HCT116 (cell line): ENCODE measurements around the gene SARNP. TPM values are rescaled to one million over a fixed set of nuclear protein-coding genes. Genes with fewer than 3 reads are reported as not detected.
A peak's percentile ranks its signal among the peaks of the same experiment; 100 is the strongest.

Experiments used
- ATAC-seq: fragments of 200-7000 bp; cut with Tn5 transposase; 2 replicates; pipeline ENCODE4 v1.9.1; 2020; ENCODE audit warnings: mild to moderate bottlenecking, moderate library complexity
- BruUV-seq: library from RNA; stranded (reverse); fragments of 400-500 nt; replicated peaks from 2 replicates; lab custom pipeline; 2021; lab: Mats Ljungman, UMichigan
- CTCF ChIA-PET: fragments of 300-600 bp; sonication (Branson Sonifier 250); formaldehyde crosslinking; loops from one replicate; lab custom pipeline; 2021; ENCODE audit warnings: antibody characterized with exemption; lab: Charles Lee
- POLR2A ChIA-PET: fragments of 300-600, 350-600 bp; sonication (Branson Sonifier 250); formaldehyde crosslinking; loops from one replicate; lab custom pipeline; 2021; ENCODE audit warnings: antibody characterized with exemption; lab: Charles Lee
- RAD21 ChIA-PET, 2 experiments: fragments of 300-600 bp; sonication (Branson Sonifier 250); formaldehyde crosslinking; loops; one replicate each; lab custom pipeline; 2023; ENCODE audit warnings: low total read pairs in 2 of 2; ENCODE audit not compliant: uncharacterized antibody in 2 of 2, unreplicated experiment in 2 of 2, low non-redundant PET in 1 of 2; lab: Charles Lee
- DNase-seq: peaks from one replicate; pipeline ENCODE4 v3.0.0-alpha.2; 2010; ENCODE audit warnings: low read depth, low spot score
- H2AFZ ChIP-seq: fragments of 200-600 bp; shearing (Covaris generic), sonication (generic); 2 replicates; pipeline ENCODE4 v1.6.1; 2017; ENCODE audit warnings: low read depth, mixed run types, mixed read lengths, antibody characterized with exemption, low read length; ENCODE audit not compliant: poor library complexity, severe bottlenecking
- H3K27ac ChIP-seq: 2 replicates; pipeline ENCODE4 v1.5.1; 2012; ENCODE audit warnings: low read depth, low read length
- H3K27me3 ChIP-seq: fragments of 200-600 bp; sonication (generic); 2 replicates; pipeline ENCODE4 v1.6.1; 2016; ENCODE audit warnings: mixed run types, low read length, mixed read lengths; ENCODE audit not compliant: insufficient read depth
- H3K36me3 ChIP-seq, 2 experiments: fragments of 200-500 bp in 1 of 2; fragments of 200-600 bp in 1 of 2; sonication (Bioruptor generic) in 1 of 2; sonication (generic) in 1 of 2; 2 replicates each; pipeline versions ENCODE4 v1.5.1 to v1.6.1; 2014 to 2016; ENCODE audit warnings: low read length in 2 of 2, inconsistent platforms in 1 of 2, mixed read lengths in 1 of 2, mixed run types in 1 of 2; ENCODE audit not compliant: insufficient read depth in 2 of 2, control insufficient read depth in 1 of 2
- H3K4me1 ChIP-seq, 2 experiments: fragments of 200-600 bp in 1 of 2; sonication (generic) in 1 of 2; 2 replicates each; pipeline versions ENCODE4 v1.5.1 to v1.6.1; 2012 to 2017; ENCODE audit warnings: low read length in 2 of 2, inconsistent platforms in 1 of 2, mild to moderate bottlenecking in 1 of 2, mixed read lengths in 1 of 2, mixed run types in 1 of 2, moderate library complexity in 1 of 2; ENCODE audit not compliant: insufficient read depth in 2 of 2, control insufficient read depth in 1 of 2
- H3K4me2 ChIP-seq: fragments of 200-600 bp; sonication (generic); 2 replicates; pipeline ENCODE4 v1.6.1; 2017; ENCODE audit warnings: mixed run types, low read length, mixed read lengths
- H3K4me3 ChIP-seq, 2 experiments: fragments of 200-600 bp in 1 of 2; sonication (generic) in 1 of 2; replicated peaks in 1 of 2; 2 replicates each; pipeline ENCODE4 v1.5.1; 2011 to 2016; ENCODE audit warnings: low read length in 2 of 2, control low read depth in 1 of 2, low read depth in 1 of 2, mild to moderate bottlenecking in 1 of 2, mixed read lengths in 1 of 2, mixed run types in 1 of 2
- H3K79me2 ChIP-seq: fragments of 200-600 bp; sonication (generic); 2 replicates; pipeline ENCODE4 v1.6.1; 2017; ENCODE audit warnings: mild to moderate bottlenecking, mixed run types, low read length, moderate library complexity, mixed read lengths; ENCODE audit not compliant: insufficient read depth
- H3K9ac ChIP-seq: fragments of 200-600 bp; sonication (generic); 2 replicates; pipeline ENCODE4 v1.6.1; 2016; ENCODE audit warnings: low read length, mixed read lengths
- H3K9me2 ChIP-seq: fragments of 200-600 bp; sonication (generic), shearing (Covaris generic); 2 replicates; pipeline ENCODE4 v1.6.1; 2017; ENCODE audit warnings: mixed run types, mild to moderate bottlenecking, moderate library complexity; ENCODE audit not compliant: insufficient read depth
- H3K9me3 ChIP-seq, 2 experiments: fragments of 200-500 bp in 1 of 2; fragments of 200-600 bp in 1 of 2; sonication (Bioruptor generic) in 1 of 2; sonication (generic) in 1 of 2; 2 replicates each; pipeline ENCODE4 v1.6.1; 2014 to 2017; ENCODE audit warnings: low read length in 2 of 2, mixed read lengths in 2 of 2, inconsistent platforms in 1 of 2, low read depth in 1 of 2, mild to moderate bottlenecking in 1 of 2, mixed run types in 1 of 2, moderate library complexity in 1 of 2; ENCODE audit not compliant: control insufficient read depth in 1 of 2, insufficient read depth in 1 of 2
- H4K20me1 ChIP-seq: fragments of 200-600 bp; sonication (generic), shearing (Covaris generic); 2 replicates; pipeline ENCODE4 v1.6.1; 2017; ENCODE audit warnings: mixed run types, mild to moderate bottlenecking, moderate library complexity; ENCODE audit not compliant: insufficient read depth
- CEBPB ChIP-seq: IDR thresholded peaks from 2 replicates; pipeline ENCODE4 v1.6.1; 2012; ENCODE audit warnings: low read depth
- EGR1 ChIP-seq: IDR thresholded peaks from 2 replicates; pipeline ENCODE4 v1.6.1; 2012; ENCODE audit warnings: low read depth
- EZH2 ChIP-seq: fragments of 200-600 bp; sonication (generic); IDR thresholded peaks from 2 replicates; pipeline ENCODE4 v1.6.1; 2017; ENCODE audit warnings: antibody characterized with exemption, mixed run types
- FOSL1 ChIP-seq: IDR thresholded peaks from 2 replicates; pipeline ENCODE4 v1.6.1; 2012; ENCODE audit warnings: low read depth
- POLR2A ChIP-seq: IDR thresholded peaks from 2 replicates; pipeline ENCODE4 v1.7.0; 2011; ENCODE audit warnings: borderline replicate concordance; ENCODE audit not compliant: insufficient read depth, insufficient read length; ENCODE audit errors: extremely low read depth
- POLR2AphosphoS5 ChIP-seq: IDR thresholded peaks from 2 replicates; pipeline ENCODE4 v1.6.1; 2011; ENCODE audit warnings: mild to moderate bottlenecking, low read depth, low read length, moderate library complexity
- SIN3A ChIP-seq: IDR thresholded peaks from 2 replicates; pipeline ENCODE4 v1.6.1; 2012; ENCODE audit warnings: low read depth
- TCF7L2 ChIP-seq: IDR thresholded peaks from 2 replicates; pipeline ENCODE4 v1.7.0; 2011; ENCODE audit warnings: borderline replicate concordance, inconsistent platforms; ENCODE audit not compliant: insufficient read depth, insufficient read length; ENCODE audit errors: extremely low read depth
- YY1 ChIP-seq: IDR thresholded peaks from 2 replicates; pipeline ENCODE4 v1.6.1; 2011; ENCODE audit warnings: low read length, low read depth, moderate library complexity, mild to moderate bottlenecking; ENCODE audit not compliant: insufficient replicate concordance; ENCODE audit errors: extremely low read depth
- ZFX ChIP-seq: fragments of 450-650 bp; IDR thresholded peaks from 2 replicates; pipeline ENCODE4 v1.6.1; 2017
- intact Hi-C: fragments of 100-400 bp; cut with micrococcal nuclease; formaldehyde crosslinking; loops from 2 replicates; pipeline ENCODE4 v1.10.0; 2022
- total RNA-seq: library from RNA; stranded (reverse); gene quantifications from one replicate; pipeline ENCODE4 v1.2.1, GENCODE V29; 2021; ENCODE audit not compliant: unreplicated experiment
- TF ChIP-seq, protein P1 (sequence below): IDR thresholded peaks from 2 replicates; pipeline ENCODE4 v1.6.1; 2012
- TF ChIP-seq, protein P2 (sequence below): IDR thresholded peaks from 2 replicates; pipeline ENCODE4 v1.6.1; 2011; ENCODE audit warnings: mild to moderate bottlenecking, low read length, moderate library complexity; ENCODE audit not compliant: insufficient replicate concordance; ENCODE audit errors: extremely low read depth
- TF ChIP-seq, protein P3 (sequence below): IDR thresholded peaks from 2 replicates; pipeline ENCODE4 v1.6.1; 2012; ENCODE audit warnings: low read depth

SARNP gene
- total RNA-seq, 1 experiment from 2014 or later = 82.4 TPM

DNA sequence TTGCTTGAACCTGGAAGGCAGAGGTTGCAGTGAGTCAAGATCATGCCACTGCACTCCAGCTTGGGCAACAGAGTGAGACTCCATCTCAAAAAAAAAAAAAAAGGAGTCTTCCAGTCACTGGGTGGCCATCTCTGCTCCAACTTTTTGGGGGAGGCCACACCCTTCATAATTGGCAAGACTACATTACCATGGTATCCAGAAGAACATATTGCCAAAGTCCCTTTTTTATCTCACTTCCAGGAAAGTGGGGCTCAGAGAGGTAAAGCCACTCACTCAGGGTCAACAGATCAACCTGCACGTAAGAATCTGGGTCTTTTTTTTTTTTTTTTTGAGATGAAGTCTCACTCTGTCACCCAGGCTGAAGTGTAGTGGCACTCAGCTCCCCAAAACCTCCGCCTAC is 83.7 kb downstream of the SARNP start:
- BruUV-seq = no TSS peak
- Histone ChIP-seq H3K4me2 (peak overlapping the region; percentile 18; the same call in 1 of the 2 replicates), H3K27me3 (no peaks in the 10 kb centered on the region), H3K9me2 (no peaks in the 10 kb centered on the region), H4K20me1 (no peaks in the 10 kb centered on the region), H3K9ac (no peak overlapping the region), H3K9me3 (no peaks in the 10 kb centered on the region), H3K79me2 (no peaks in the 10 kb centered on the region), H2AFZ (no peak overlapping the region), H3K27ac (no peak overlapping the region), H3K36me3 (no peaks in the 10 kb centered on the region), H3K4me3 (no peak overlapping the region), H3K4me1 (peaks cover 20 to 53% of the 10 kb centered on the region in 2 experiments)
- RAD21 ChIA-PET = interaction anchor here in 1 of 2 experiments (1.0 kb wide), 1 partner anchor 9 kb away, joined by 3 read pairs; no protein-coding TSS in a partner anchor
- TF ChIP-seq, protein P1, sequence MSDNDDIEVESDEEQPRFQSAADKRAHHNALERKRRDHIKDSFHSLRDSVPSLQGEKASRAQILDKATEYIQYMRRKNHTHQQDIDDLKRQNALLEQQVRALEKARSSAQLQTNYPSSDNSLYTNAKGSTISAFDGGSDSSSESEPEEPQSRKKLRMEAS = no peak
- no peak for TF ChIP-seq TCF7L2
- TF ChIP-seq FOSL1 = no peak
- TF ChIP-seq CEBPB = no peak
- TF ChIP-seq SIN3A = no peak
- TF ChIP-seq, protein P2, sequence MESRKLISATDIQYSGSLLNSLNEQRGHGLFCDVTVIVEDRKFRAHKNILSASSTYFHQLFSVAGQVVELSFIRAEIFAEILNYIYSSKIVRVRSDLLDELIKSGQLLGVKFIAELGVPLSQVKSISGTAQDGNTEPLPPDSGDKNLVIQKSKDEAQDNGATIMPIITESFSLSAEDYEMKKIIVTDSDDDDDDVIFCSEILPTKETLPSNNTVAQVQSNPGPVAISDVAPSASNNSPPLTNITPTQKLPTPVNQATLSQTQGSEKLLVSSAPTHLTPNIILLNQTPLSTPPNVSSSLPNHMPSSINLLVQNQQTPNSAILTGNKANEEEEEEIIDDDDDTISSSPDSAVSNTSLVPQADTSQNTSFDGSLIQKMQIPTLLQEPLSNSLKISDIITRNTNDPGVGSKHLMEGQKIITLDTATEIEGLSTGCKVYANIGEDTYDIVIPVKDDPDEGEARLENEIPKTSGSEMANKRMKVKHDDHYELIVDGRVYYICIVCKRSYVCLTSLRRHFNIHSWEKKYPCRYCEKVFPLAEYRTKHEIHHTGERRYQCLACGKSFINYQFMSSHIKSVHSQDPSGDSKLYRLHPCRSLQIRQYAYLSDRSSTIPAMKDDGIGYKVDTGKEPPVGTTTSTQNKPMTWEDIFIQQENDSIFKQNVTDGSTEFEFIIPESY = no peak
- TF ChIP-seq, protein P3, sequence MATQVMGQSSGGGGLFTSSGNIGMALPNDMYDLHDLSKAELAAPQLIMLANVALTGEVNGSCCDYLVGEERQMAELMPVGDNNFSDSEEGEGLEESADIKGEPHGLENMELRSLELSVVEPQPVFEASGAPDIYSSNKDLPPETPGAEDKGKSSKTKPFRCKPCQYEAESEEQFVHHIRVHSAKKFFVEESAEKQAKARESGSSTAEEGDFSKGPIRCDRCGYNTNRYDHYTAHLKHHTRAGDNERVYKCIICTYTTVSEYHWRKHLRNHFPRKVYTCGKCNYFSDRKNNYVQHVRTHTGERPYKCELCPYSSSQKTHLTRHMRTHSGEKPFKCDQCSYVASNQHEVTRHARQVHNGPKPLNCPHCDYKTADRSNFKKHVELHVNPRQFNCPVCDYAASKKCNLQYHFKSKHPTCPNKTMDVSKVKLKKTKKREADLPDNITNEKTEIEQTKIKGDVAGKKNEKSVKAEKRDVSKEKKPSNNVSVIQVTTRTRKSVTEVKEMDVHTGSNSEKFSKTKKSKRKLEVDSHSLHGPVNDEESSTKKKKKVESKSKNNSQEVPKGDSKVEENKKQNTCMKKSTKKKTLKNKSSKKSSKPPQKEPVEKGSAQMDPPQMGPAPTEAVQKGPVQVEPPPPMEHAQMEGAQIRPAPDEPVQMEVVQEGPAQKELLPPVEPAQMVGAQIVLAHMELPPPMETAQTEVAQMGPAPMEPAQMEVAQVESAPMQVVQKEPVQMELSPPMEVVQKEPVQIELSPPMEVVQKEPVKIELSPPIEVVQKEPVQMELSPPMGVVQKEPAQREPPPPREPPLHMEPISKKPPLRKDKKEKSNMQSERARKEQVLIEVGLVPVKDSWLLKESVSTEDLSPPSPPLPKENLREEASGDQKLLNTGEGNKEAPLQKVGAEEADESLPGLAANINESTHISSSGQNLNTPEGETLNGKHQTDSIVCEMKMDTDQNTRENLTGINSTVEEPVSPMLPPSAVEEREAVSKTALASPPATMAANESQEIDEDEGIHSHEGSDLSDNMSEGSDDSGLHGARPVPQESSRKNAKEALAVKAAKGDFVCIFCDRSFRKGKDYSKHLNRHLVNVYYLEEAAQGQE = no peak
- no peak for TF ChIP-seq EZH2
- TF ChIP-seq EGR1 = no peak
- TF ChIP-seq ZFX = no peak
- no peak for TF ChIP-seq YY1
- no peak for TF ChIP-seq POLR2AphosphoS5
- no peak for TF ChIP-seq POLR2A
- no peak for DNase-seq
- no peak for ATAC-seq
- CTCF ChIA-PET = interaction anchor here (1.1 kb wide), 1 partner anchor 9 kb away, joined by 3 read pairs; no protein-coding TSS in a partner anchor
- intact Hi-C loops = loop anchor here (10.0 kb wide), 1 partner anchor 381 kb away; the partner anchor contains the start of genes RPL41 and ZC3H10
- POLR2A ChIA-PET = no interaction called here
